ENCODE data around the gene CNNM2.
"Not testable (repeated sequence)": the region's sequence is repeated elsewhere in the genome, so short reads cannot be mapped to it uniquely, and the experiment has no call there.

The CNNM2 gene

DNA sequence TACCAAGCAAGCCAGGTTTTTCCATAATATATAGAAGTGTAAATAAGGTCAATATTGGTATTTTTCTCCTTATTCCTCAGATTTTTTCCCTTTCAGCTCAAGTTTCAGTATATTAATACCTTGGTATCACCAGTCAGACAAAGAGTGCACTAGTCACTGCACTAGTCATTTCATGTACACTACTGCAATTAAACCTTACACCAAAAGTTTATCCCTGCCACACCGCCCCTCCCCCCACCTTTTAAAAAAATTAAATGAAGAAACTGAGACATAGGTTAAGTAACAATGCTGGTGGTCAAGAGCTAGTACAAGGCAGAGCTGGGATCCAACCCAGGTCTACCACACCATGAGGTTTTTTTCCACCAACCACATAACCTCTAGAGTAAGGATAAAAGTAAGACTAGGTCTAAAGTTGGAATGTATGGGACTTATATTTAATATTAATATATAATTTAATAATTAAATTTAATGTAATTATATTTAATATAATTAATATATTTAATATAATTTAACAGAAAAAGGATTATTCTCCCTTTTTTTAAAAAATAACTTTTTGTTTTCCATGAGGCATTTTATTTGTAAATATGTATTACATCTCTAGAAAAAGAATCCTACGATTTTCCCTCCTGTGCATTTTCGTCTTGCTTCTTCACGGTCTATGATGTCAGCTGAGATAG, 206.5 kb downstream of the CNNM2 start:
- H3K36me3 Mint-ChIP-seq = peaks cover 3% of the 10 kb centered on the region
- no peak overlapping the region for H3K27ac Mint-ChIP-seq
- H3K27me3 Mint-ChIP-seq = no peaks in the 10 kb centered on the region
- H3K4me3 Mint-ChIP-seq = no peak overlapping the region
- H3K4me1 Mint-ChIP-seq (ENCODE audit: low read depth) = peaks cover 12% of the 10 kb centered on the region
- no peaks in the 10 kb centered on the region for H3K9me3 Mint-ChIP-seq (ENCODE audit: low read depth)

DNA sequence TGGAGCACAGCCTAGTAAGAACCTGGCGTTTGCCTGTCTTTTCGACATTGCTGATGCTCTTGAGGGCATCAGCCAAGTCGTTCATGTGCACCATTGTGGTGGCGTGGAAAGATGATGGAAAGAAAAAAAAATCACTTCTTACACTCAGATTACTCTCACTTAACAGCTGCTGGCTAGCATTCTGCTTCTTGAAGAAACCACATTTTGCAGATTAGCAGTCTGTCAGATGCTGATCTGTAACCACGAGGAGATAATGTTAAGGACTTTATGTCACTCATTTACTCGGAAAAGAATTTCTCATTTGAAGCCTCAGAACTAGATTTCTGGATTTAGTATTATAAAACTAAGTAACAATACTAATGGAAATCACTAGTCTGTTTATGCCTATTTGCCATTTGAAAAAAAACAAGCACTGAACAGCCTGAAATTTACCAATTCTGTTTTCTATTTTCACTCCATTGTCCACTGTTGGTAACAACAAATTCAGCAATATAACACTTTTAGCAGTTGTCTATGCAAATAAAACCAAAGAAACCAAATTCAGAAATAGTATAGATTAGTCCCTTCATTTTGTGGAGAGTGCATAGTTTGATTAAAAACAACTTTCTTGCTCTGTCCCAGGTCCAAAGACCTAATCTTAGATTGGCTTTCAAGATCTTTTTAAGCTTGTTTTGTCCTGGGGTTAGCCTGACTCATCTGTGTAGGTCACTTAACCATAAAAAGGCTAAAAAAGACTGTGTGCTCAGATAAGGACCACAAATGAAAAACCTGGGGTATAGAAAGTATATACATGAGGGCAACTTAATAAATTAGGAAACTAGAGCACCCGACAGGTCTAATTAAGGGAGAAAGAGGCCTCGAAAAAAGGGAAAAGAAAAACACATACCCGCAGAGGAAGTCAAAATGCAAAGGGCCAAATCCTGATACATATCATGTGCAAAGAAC, 207.5 kb downstream of the CNNM2 start:
- Mint-ChIP-seq H3K4me3 (no peak overlapping the region), H3K4me1 (ENCODE audit: low read depth) (peaks cover 12% of the 10 kb centered on the region), H3K27ac (no peak overlapping the region), H3K27me3 (no peaks in the 10 kb centered on the region), H3K36me3 (peaks cover 4% of the 10 kb centered on the region), H3K9me3 (ENCODE audit: low read depth) (no peaks in the 10 kb centered on the region)

DNA sequence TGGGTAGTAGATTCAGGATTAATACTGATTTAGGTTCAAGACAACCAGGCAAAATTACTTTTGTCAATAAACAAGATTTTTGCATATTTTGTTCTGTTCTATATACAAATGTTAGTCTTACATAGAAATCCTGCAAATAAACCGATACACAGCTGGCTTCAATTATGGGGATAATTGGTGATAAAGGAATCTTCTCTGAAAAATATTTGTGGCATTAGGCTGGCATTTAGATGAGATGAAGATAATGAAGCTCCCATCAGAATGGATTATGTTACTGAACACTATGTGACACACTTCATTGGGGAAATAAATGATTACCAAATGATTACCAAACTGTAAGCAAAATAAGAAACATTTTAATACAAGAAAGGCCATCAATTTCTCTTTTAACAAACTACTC, 209.1 kb downstream of the CNNM2 start:
- Mint-ChIP-seq H3K27me3 (no peaks in the 10 kb centered on the region), H3K27ac (no peak overlapping the region), H3K4me3 (no peak overlapping the region), H3K36me3 (peaks cover 10% of the 10 kb centered on the region), H3K9me3 (ENCODE audit: low read depth) (no peaks in the 10 kb centered on the region), H3K4me1 (ENCODE audit: low read depth) (peaks cover 13% of the 10 kb centered on the region)

DNA sequence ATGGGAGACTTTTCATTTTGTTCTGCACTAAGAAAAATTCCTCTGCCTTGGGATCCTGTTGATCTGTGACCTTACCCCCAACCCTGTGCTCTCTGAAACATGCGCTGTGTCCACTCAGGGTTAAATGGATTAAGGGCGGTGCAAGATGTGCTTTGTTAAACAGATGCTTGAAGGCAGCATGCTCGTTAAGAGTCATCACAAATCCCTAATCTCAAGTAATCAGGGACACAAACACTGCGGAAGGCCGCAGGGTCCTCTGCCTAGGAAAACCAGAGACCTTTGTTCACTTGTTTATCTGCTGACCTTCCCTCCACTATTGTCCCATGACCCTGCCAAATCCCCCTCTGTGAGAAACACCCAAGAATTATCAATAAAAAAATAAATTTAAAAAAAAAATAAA, 212.1 kb downstream of the CNNM2 start:
- H3K9me3 Mint-ChIP-seq (ENCODE audit: low read depth); H3K27ac Mint-ChIP-seq; H3K27me3 Mint-ChIP-seq; H3K4me3 Mint-ChIP-seq: not testable (repeated sequence)
- Mint-ChIP-seq H3K4me1 (ENCODE audit: low read depth) (peaks cover 18% of the 10 kb centered on the region), H3K36me3 (peaks cover 19% of the 10 kb centered on the region)

- Mint-ChIP-seq H3K27ac (no peak overlapping the region), H3K27me3 (no peaks in the 10 kb centered on the region), H3K4me3 (no peak overlapping the region), H3K9me3 (ENCODE audit: low read depth) (no peaks in the 10 kb centered on the region), H3K4me1 (ENCODE audit: low read depth) (peaks cover 18% of the 10 kb centered on the region), H3K36me3 (peaks cover 19% of the 10 kb centered on the region)
These were observed 212.8 kb downstream of the CNNM2 start for GRCh38 chr10:103130910-103131309.

DNA sequence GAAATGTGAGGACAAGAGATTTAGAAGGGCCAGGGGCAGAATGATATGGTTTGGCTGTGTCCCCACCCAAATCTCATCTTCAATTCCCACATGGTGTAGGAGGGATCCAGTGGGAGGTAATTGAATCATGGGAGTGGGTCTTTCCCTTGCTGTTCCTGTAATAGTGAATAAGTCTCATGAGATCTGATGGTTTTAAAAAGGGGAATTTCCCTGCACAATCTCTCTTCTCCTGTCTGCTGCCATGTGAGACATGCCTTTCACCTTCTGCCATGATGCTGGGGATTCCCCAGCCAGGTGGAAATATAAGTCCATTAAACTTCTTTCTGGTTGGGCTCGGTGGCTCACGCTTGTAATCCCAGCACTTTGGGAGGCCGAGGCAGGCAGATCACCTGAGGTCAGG, 217.1 kb downstream of the CNNM2 start:
- H3K27me3 Mint-ChIP-seq; H3K9me3 Mint-ChIP-seq (ENCODE audit: low read depth): not testable (repeated sequence)
- Mint-ChIP-seq H3K4me1 (ENCODE audit: low read depth) (peaks cover 19% of the 10 kb centered on the region), H3K27ac (peak overlapping the region; percentile 64), H3K36me3 (peaks cover 30% of the 10 kb centered on the region), H3K4me3 (peak overlapping the region; percentile 6)

- peaks cover 16% of the 10 kb centered on the region for H3K4me1 Mint-ChIP-seq (ENCODE audit: low read depth)
- H3K9me3 Mint-ChIP-seq (ENCODE audit: low read depth) = no peaks in the 10 kb centered on the region
- H3K27ac Mint-ChIP-seq = no peak overlapping the region
- peaks cover 27% of the 10 kb centered on the region for H3K36me3 Mint-ChIP-seq
- no peak overlapping the region for H3K4me3 Mint-ChIP-seq
- H3K27me3 Mint-ChIP-seq = no peaks in the 10 kb centered on the region
These were observed 221.7 kb downstream of the CNNM2 start for GRCh38 chr10:103139803-103140202.

Data from activated naive CD8-positive, alpha-beta T cell (primary cell).